HCT116 (cell line): Measurements from ENCODE around the gene SCYGR3. TPM values are rescaled to one million over a fixed set of nuclear protein-coding genes. Genes with fewer than 3 reads are reported as not detected.

ENCODE experiments used
- ATAC-seq: fragments of 200-7000 bp; cut with Tn5 transposase; 2 replicates; pipeline ENCODE4 v1.9.1; 2020; ENCODE audit warnings: mild to moderate bottlenecking, moderate library complexity
- BruUV-seq: library from RNA; stranded (reverse); fragments of 400-500 nt; replicated peaks from 2 replicates; lab custom pipeline; 2021; lab: Mats Ljungman, UMichigan
- CTCF ChIA-PET: fragments of 300-600 bp; sonication (Branson Sonifier 250); formaldehyde crosslinking; loops from one replicate; lab custom pipeline; 2021; ENCODE audit warnings: antibody characterized with exemption; lab: Charles Lee
- POLR2A ChIA-PET: fragments of 300-600, 350-600 bp; sonication (Branson Sonifier 250); formaldehyde crosslinking; loops from one replicate; lab custom pipeline; 2021; ENCODE audit warnings: antibody characterized with exemption; lab: Charles Lee
- RAD21 ChIA-PET, 2 experiments: fragments of 300-600 bp; sonication (Branson Sonifier 250); formaldehyde crosslinking; loops; one replicate each; lab custom pipeline; 2023; ENCODE audit warnings: low total read pairs in 2 of 2; ENCODE audit not compliant: uncharacterized antibody in 2 of 2, unreplicated experiment in 2 of 2, low non-redundant PET in 1 of 2; lab: Charles Lee
- DNase-seq: peaks from one replicate; pipeline ENCODE4 v3.0.0-alpha.2; 2010; ENCODE audit warnings: low read depth, low spot score
- H2AFZ ChIP-seq: fragments of 200-600 bp; shearing (Covaris generic), sonication (generic); 2 replicates; pipeline ENCODE4 v1.6.1; 2017; ENCODE audit warnings: low read depth, mixed run types, mixed read lengths, antibody characterized with exemption, low read length; ENCODE audit not compliant: poor library complexity, severe bottlenecking
- H3K27ac ChIP-seq: 2 replicates; pipeline ENCODE4 v1.5.1; 2012; ENCODE audit warnings: low read depth, low read length
- H3K27me3 ChIP-seq: fragments of 200-600 bp; sonication (generic); 2 replicates; pipeline ENCODE4 v1.6.1; 2016; ENCODE audit warnings: mixed run types, low read length, mixed read lengths; ENCODE audit not compliant: insufficient read depth
- H3K36me3 ChIP-seq, 2 experiments: fragments of 200-500 bp in 1 of 2; fragments of 200-600 bp in 1 of 2; sonication (Bioruptor generic) in 1 of 2; sonication (generic) in 1 of 2; 2 replicates each; pipeline versions ENCODE4 v1.5.1 to v1.6.1; 2014 to 2016; ENCODE audit warnings: low read length in 2 of 2, inconsistent platforms in 1 of 2, mixed read lengths in 1 of 2, mixed run types in 1 of 2; ENCODE audit not compliant: insufficient read depth in 2 of 2, control insufficient read depth in 1 of 2
- H3K4me1 ChIP-seq, 2 experiments: fragments of 200-600 bp in 1 of 2; sonication (generic) in 1 of 2; 2 replicates each; pipeline versions ENCODE4 v1.5.1 to v1.6.1; 2012 to 2017; ENCODE audit warnings: low read length in 2 of 2, inconsistent platforms in 1 of 2, mild to moderate bottlenecking in 1 of 2, mixed read lengths in 1 of 2, mixed run types in 1 of 2, moderate library complexity in 1 of 2; ENCODE audit not compliant: insufficient read depth in 2 of 2, control insufficient read depth in 1 of 2
- H3K4me2 ChIP-seq: fragments of 200-600 bp; sonication (generic); 2 replicates; pipeline ENCODE4 v1.6.1; 2017; ENCODE audit warnings: mixed run types, low read length, mixed read lengths
- H3K4me3 ChIP-seq, 2 experiments: fragments of 200-600 bp in 1 of 2; sonication (generic) in 1 of 2; replicated peaks in 1 of 2; 2 replicates each; pipeline ENCODE4 v1.5.1; 2011 to 2016; ENCODE audit warnings: low read length in 2 of 2, control low read depth in 1 of 2, low read depth in 1 of 2, mild to moderate bottlenecking in 1 of 2, mixed read lengths in 1 of 2, mixed run types in 1 of 2
- H3K79me2 ChIP-seq: fragments of 200-600 bp; sonication (generic); 2 replicates; pipeline ENCODE4 v1.6.1; 2017; ENCODE audit warnings: mild to moderate bottlenecking, mixed run types, low read length, moderate library complexity, mixed read lengths; ENCODE audit not compliant: insufficient read depth
- H3K9ac ChIP-seq: fragments of 200-600 bp; sonication (generic); 2 replicates; pipeline ENCODE4 v1.6.1; 2016; ENCODE audit warnings: low read length, mixed read lengths
- H3K9me2 ChIP-seq: fragments of 200-600 bp; sonication (generic), shearing (Covaris generic); 2 replicates; pipeline ENCODE4 v1.6.1; 2017; ENCODE audit warnings: mixed run types, mild to moderate bottlenecking, moderate library complexity; ENCODE audit not compliant: insufficient read depth
- H3K9me3 ChIP-seq, 2 experiments: fragments of 200-500 bp in 1 of 2; fragments of 200-600 bp in 1 of 2; sonication (Bioruptor generic) in 1 of 2; sonication (generic) in 1 of 2; 2 replicates each; pipeline ENCODE4 v1.6.1; 2014 to 2017; ENCODE audit warnings: low read length in 2 of 2, mixed read lengths in 2 of 2, inconsistent platforms in 1 of 2, low read depth in 1 of 2, mild to moderate bottlenecking in 1 of 2, mixed run types in 1 of 2, moderate library complexity in 1 of 2; ENCODE audit not compliant: control insufficient read depth in 1 of 2, insufficient read depth in 1 of 2
- H4K20me1 ChIP-seq: fragments of 200-600 bp; sonication (generic), shearing (Covaris generic); 2 replicates; pipeline ENCODE4 v1.6.1; 2017; ENCODE audit warnings: mixed run types, mild to moderate bottlenecking, moderate library complexity; ENCODE audit not compliant: insufficient read depth
- EGR1 ChIP-seq: IDR thresholded peaks from 2 replicates; pipeline ENCODE4 v1.6.1; 2012; ENCODE audit warnings: low read depth
- ELF1 ChIP-seq: IDR thresholded peaks from 2 replicates; pipeline ENCODE4 v1.6.1; 2012; ENCODE audit warnings: low read depth, borderline replicate concordance
- MAX ChIP-seq: IDR thresholded peaks from 2 replicates; pipeline ENCODE4 v1.6.1; 2012
- POLR2A ChIP-seq: IDR thresholded peaks from 2 replicates; pipeline ENCODE4 v1.7.0; 2011; ENCODE audit warnings: borderline replicate concordance; ENCODE audit not compliant: insufficient read depth, insufficient read length; ENCODE audit errors: extremely low read depth
- TCF7L2 ChIP-seq: IDR thresholded peaks from 2 replicates; pipeline ENCODE4 v1.7.0; 2011; ENCODE audit warnings: borderline replicate concordance, inconsistent platforms; ENCODE audit not compliant: insufficient read depth, insufficient read length; ENCODE audit errors: extremely low read depth
- intact Hi-C: fragments of 100-400 bp; cut with micrococcal nuclease; formaldehyde crosslinking; loops from 2 replicates; pipeline ENCODE4 v1.10.0; 2022
- total RNA-seq: library from RNA; stranded (reverse); gene quantifications from one replicate; pipeline ENCODE4 v1.2.1, GENCODE V29; 2021; ENCODE audit not compliant: unreplicated experiment

The SCYGR3 gene
- total RNA-seq, 1 experiment from 2014 or later, result not detected

- H3K9me2 ChIP-seq, result no peaks in the 10 kb centered on the region
- RAD21 ChIA-PET, result no interaction called here
- ATAC-seq (no peak), DNase-seq (no peak)
- H2AFZ ChIP-seq, result no peak overlapping the region
- H3K4me1 ChIP-seq, result no peaks in the 10 kb centered on the region
- H3K9ac ChIP-seq, result no peak overlapping the region
- H3K4me2 ChIP-seq, result no peak overlapping the region
- H3K27ac ChIP-seq, result no peak overlapping the region
- H4K20me1 ChIP-seq, result no peaks in the 10 kb centered on the region
- intact Hi-C loops, result no loop called here
- H3K9me3 ChIP-seq, result no peaks in the 10 kb centered on the region
- TF ChIP-seq EGR1, result no peak
- POLR2A ChIA-PET, result no interaction called here
- CTCF ChIA-PET, result no interaction called here
- H3K79me2 ChIP-seq, result no peaks in the 10 kb centered on the region
- no peak overlapping the region for H3K4me3 ChIP-seq
- no TSS peak for BruUV-seq
- no peaks in the 10 kb centered on the region for H3K27me3 ChIP-seq
- H3K36me3 ChIP-seq, result no peaks in the 10 kb centered on the region
Measured at GRCh38 chr2:227629435-227629834, 14.8 kb upstream of the SCYGR3 start.

- Histone ChIP-seq H3K9me2 (peaks cover 4% of the 10 kb centered on the region; the same call in 1 of the 2 replicates), H3K27ac (no peak overlapping the region), H3K4me2 (no peak overlapping the region), H3K4me1 (peaks cover 0 to 11% of the 10 kb centered on the region in 2 experiments; a peak in 2 of 4 replicates), H2AFZ (no peak overlapping the region), H3K9me3 (no peaks in the 10 kb centered on the region), H3K9ac (no peak overlapping the region), H3K4me3 (no peak overlapping the region), H3K36me3 (no peaks in the 10 kb centered on the region), H3K27me3 (no peaks in the 10 kb centered on the region), H3K79me2 (no peaks in the 10 kb centered on the region), H4K20me1 (no peaks in the 10 kb centered on the region)
- intact Hi-C loops, result no loop called here
- ChIA-PET CTCF (interaction anchor here (0.7 kb wide), 1 partner anchor 30 kb away, joined by 3 read pairs; no protein-coding TSS in a partner anchor), POLR2A (no interaction called here), RAD21 (no interaction called here)
- BruUV-seq, result no TSS peak
- DNase-seq (no peak), ATAC-seq (no peak)
- no peak for TF ChIP-seq MAX
- TF ChIP-seq TCF7L2, result no peak
- TF ChIP-seq POLR2A, result no peak
- no peak for TF ChIP-seq ELF1
Measured at GRCh38 chr2:227627769-227628168, 13.1 kb upstream of the SCYGR3 start.
